ENCODE results near the gene LRRC25.

GRCh38 chr19:18424122-18424889, 26.9 kb upstream of the LRRC25 start:
- TF ChIP-seq CTCF (IDR thresholded peaks at IDR 0.05) = no peak
- no peak for TF ChIP-seq POLR2A (IDR thresholded peaks at IDR 0.05)
